ENCODE results near the gene NUAK2. TPM values are rescaled to one million over a fixed set of nuclear protein-coding genes. Genes with fewer than 3 reads are reported as not detected.

Gene NUAK2
- total and polyA plus RNA-seq, 2 of the 8 experiments (the other 6 are each of a cell fraction or from before 2014, with no cell fraction given) = 9.4 to 12.9 TPM

- TF ChIP-seq, protein P1, sequence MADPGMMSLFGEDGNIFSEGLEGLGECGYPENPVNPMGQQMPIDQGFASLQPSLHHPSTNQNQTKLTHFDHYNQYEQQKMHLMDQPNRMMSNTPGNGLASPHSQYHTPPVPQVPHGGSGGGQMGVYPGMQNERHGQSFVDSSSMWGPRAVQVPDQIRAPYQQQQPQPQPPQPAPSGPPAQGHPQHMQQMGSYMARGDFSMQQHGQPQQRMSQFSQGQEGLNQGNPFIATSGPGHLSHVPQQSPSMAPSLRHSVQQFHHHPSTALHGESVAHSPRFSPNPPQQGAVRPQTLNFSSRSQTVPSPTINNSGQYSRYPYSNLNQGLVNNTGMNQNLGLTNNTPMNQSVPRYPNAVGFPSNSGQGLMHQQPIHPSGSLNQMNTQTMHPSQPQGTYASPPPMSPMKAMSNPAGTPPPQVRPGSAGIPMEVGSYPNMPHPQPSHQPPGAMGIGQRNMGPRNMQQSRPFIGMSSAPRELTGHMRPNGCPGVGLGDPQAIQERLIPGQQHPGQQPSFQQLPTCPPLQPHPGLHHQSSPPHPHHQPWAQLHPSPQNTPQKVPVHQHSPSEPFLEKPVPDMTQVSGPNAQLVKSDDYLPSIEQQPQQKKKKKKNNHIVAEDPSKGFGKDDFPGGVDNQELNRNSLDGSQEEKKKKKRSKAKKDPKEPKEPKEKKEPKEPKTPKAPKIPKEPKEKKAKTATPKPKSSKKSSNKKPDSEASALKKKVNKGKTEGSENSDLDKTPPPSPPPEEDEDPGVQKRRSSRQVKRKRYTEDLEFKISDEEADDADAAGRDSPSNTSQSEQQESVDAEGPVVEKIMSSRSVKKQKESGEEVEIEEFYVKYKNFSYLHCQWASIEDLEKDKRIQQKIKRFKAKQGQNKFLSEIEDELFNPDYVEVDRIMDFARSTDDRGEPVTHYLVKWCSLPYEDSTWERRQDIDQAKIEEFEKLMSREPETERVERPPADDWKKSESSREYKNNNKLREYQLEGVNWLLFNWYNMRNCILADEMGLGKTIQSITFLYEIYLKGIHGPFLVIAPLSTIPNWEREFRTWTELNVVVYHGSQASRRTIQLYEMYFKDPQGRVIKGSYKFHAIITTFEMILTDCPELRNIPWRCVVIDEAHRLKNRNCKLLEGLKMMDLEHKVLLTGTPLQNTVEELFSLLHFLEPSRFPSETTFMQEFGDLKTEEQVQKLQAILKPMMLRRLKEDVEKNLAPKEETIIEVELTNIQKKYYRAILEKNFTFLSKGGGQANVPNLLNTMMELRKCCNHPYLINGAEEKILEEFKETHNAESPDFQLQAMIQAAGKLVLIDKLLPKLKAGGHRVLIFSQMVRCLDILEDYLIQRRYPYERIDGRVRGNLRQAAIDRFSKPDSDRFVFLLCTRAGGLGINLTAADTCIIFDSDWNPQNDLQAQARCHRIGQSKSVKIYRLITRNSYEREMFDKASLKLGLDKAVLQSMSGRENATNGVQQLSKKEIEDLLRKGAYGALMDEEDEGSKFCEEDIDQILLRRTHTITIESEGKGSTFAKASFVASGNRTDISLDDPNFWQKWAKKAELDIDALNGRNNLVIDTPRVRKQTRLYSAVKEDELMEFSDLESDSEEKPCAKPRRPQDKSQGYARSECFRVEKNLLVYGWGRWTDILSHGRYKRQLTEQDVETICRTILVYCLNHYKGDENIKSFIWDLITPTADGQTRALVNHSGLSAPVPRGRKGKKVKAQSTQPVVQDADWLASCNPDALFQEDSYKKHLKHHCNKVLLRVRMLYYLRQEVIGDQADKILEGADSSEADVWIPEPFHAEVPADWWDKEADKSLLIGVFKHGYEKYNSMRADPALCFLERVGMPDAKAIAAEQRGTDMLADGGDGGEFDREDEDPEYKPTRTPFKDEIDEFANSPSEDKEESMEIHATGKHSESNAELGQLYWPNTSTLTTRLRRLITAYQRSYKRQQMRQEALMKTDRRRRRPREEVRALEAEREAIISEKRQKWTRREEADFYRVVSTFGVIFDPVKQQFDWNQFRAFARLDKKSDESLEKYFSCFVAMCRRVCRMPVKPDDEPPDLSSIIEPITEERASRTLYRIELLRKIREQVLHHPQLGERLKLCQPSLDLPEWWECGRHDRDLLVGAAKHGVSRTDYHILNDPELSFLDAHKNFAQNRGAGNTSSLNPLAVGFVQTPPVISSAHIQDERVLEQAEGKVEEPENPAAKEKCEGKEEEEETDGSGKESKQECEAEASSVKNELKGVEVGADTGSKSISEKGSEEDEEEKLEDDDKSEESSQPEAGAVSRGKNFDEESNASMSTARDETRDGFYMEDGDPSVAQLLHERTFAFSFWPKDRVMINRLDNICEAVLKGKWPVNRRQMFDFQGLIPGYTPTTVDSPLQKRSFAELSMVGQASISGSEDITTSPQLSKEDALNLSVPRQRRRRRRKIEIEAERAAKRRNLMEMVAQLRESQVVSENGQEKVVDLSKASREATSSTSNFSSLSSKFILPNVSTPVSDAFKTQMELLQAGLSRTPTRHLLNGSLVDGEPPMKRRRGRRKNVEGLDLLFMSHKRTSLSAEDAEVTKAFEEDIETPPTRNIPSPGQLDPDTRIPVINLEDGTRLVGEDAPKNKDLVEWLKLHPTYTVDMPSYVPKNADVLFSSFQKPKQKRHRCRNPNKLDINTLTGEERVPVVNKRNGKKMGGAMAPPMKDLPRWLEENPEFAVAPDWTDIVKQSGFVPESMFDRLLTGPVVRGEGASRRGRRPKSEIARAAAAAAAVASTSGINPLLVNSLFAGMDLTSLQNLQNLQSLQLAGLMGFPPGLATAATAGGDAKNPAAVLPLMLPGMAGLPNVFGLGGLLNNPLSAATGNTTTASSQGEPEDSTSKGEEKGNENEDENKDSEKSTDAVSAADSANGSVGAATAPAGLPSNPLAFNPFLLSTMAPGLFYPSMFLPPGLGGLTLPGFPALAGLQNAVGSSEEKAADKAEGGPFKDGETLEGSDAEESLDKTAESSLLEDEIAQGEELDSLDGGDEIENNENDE (IDR thresholded peaks at IDR 0.05; ENCODE audit: insufficient replicate concordance, low read length) = no peak
- no peak for TF ChIP-seq NANOG (IDR thresholded peaks at IDR 0.05; ENCODE audit: insufficient read depth, low read depth, low read length, poor library complexity, severe bottlenecking)
- no peak for TF ChIP-seq SAP30 (IDR thresholded peaks at IDR 0.05; ENCODE audit: insufficient read depth, insufficient replicate concordance, low read length)
- no peak for TF ChIP-seq RBBP5 (IDR thresholded peaks at IDR 0.05; ENCODE audit: borderline replicate concordance, low read depth, low read length)
- TF ChIP-seq RAD21 (IDR thresholded peaks at IDR 0.05 in 1 of 2, conservative IDR thresholded peaks at IDR 0.05 in 1 of 2; ENCODE audit: low read depth in 2 of 2, low read length in 2 of 2) = no peak
- no peak for TF ChIP-seq FOSL1 (IDR thresholded peaks at IDR 0.05; ENCODE audit: insufficient read depth, low read depth, low read length)
- TF ChIP-seq SIRT6 (IDR thresholded peaks at IDR 0.05; ENCODE audit: low read length) = no peak
- no peak for TF ChIP-seq TEAD4 (IDR thresholded peaks at IDR 0.05; ENCODE audit: low read depth, low read length)
Measured at GRCh38 chr1:205309741-205310140, 11.8 kb downstream of the NUAK2 start (continued).
